Endothelial cell of umbilical vein (primary cell): ENCODE measurements around the gene TRIM2. TPM values are rescaled to one million over a fixed set of nuclear protein-coding genes. Genes with fewer than 3 reads are reported as not detected.

Experiments
- BruUV-seq: library from RNA; stranded (reverse); fragments of 400-500 nt; replicated peaks from 2 replicates; lab custom pipeline; 2021; lab: Mats Ljungman, UMichigan
- CTCF ChIA-PET: fragments of 300-600, 350-600 bp; sonication (Branson Sonifier 250); formaldehyde crosslinking; loops from one replicate; lab custom pipeline; 2021; ENCODE audit warnings: antibody characterized with exemption, inconsistent platforms; lab: Charles Lee
- POLR2A ChIA-PET: fragments of 300-600, 350-600 bp; sonication (Branson Sonifier 250); formaldehyde crosslinking; loops from one replicate; lab custom pipeline; 2021; ENCODE audit warnings: antibody characterized with exemption, inconsistent platforms; lab: Charles Lee
- DNase-seq: peaks from one replicate; pipeline ENCODE4 v3.0.0-alpha.2; 2011; ENCODE audit warnings: low read depth, low spot score
- FAIRE-seq: peaks from 2 replicates; lab custom pipeline; 2011; peaks lifted over from hg19 to GRCh38; lab: Jason Lieb, UNC
- H2AFZ ChIP-seq: 2 replicates; pipeline ENCODE4 v1.6.0; 2012; ENCODE audit warnings: low read depth, low read length, control low read depth, inconsistent platforms
- H3K27ac ChIP-seq: 2 replicates; pipeline ENCODE4 v1.5.1; 2011; ENCODE audit warnings: low read depth, mild to moderate bottlenecking, control low read depth, low read length, moderate library complexity; ENCODE audit not compliant: insufficient read depth
- H3K27me3 ChIP-seq, 2 experiments: 2 replicates each; pipeline versions ENCODE4 v1.6.0 to v1.6.1; 2011; ENCODE audit warnings: low read length in 2 of 2, mixed read lengths in 1 of 2; ENCODE audit not compliant: control insufficient read depth in 2 of 2, insufficient read depth in 2 of 2
- H3K36me3 ChIP-seq, 2 experiments: 2 replicates in 1 of 2; 3 replicates in 1 of 2; pipeline ENCODE4 v1.5.1; 2011; ENCODE audit warnings: low read length in 2 of 2, mild to moderate bottlenecking in 1 of 2, moderate library complexity in 1 of 2; ENCODE audit not compliant: control insufficient read depth in 2 of 2, insufficient read depth in 2 of 2; ENCODE audit errors: extremely low read depth in 1 of 2
- H3K4me1 ChIP-seq: 3 replicates; pipeline ENCODE4 v1.5.1; 2011; ENCODE audit warnings: mild to moderate bottlenecking, low read length; ENCODE audit not compliant: control insufficient read depth, insufficient read depth; ENCODE audit errors: extremely low read depth
- H3K4me2 ChIP-seq: 2 replicates; pipeline ENCODE4 v1.6.1; 2011; ENCODE audit warnings: low read length, control low read depth, mixed read lengths; ENCODE audit not compliant: insufficient read depth
- H3K4me3 ChIP-seq, 3 experiments: fragments of 200-600 bp in 1 of 3; sonication (generic), shearing (Covaris generic) in 1 of 3; replicated peaks in 1 of 3; 2 replicates each; pipeline ENCODE4 v1.5.1; 2011 to 2016; ENCODE audit warnings: control low read depth in 3 of 3, low read length in 3 of 3, mild to moderate bottlenecking in 2 of 3, inconsistent platforms in 1 of 3, low read depth in 1 of 3, moderate library complexity in 1 of 3; ENCODE audit not compliant: insufficient read depth in 1 of 3
- H3K79me2 ChIP-seq: 2 replicates; pipeline ENCODE4 v1.6.0; 2012; ENCODE audit warnings: low read length, inconsistent platforms; ENCODE audit not compliant: control insufficient read depth, insufficient read depth
- H3K9ac ChIP-seq: replicated peaks from 2 replicates; pipeline ENCODE3; 2011; ENCODE audit warnings: low read length, control low read depth; ENCODE audit not compliant: insufficient read depth; ENCODE audit errors: extremely low read depth
- H3K9me1 ChIP-seq: replicated peaks from 3 replicates; pipeline ENCODE4 v1.6.0; 2011; ENCODE audit warnings: mild to moderate bottlenecking, low read length; ENCODE audit not compliant: control insufficient read depth, insufficient read depth; ENCODE audit errors: extremely low read depth
- H3K9me3 ChIP-seq: replicated peaks from 2 replicates; pipeline ENCODE4 v1.5.1; 2012; ENCODE audit warnings: low read length, inconsistent platforms; ENCODE audit not compliant: control insufficient read depth, insufficient read depth
- H4K20me1 ChIP-seq: replicated peaks from 2 replicates; pipeline ENCODE3; 2011; ENCODE audit warnings: mild to moderate bottlenecking, low read length; ENCODE audit not compliant: control insufficient read depth, insufficient read depth; ENCODE audit errors: extremely low read depth
- CTCF ChIP-seq, 2 donors: IDR thresholded peaks; 1 replicate in 1 of 2; 2 replicates in 1 of 2; pipeline ENCODE4 v1.5.1; 2011; ENCODE audit warnings: low read length in 2 of 2, mild to moderate bottlenecking in 2 of 2, moderate library complexity in 2 of 2, control low read depth in 1 of 2, inconsistent platforms in 1 of 2, low read depth in 1 of 2; ENCODE audit not compliant: insufficient read depth in 1 of 2; ENCODE audit errors: extremely low read depth in 1 of 2
- EZH2 ChIP-seq: IDR thresholded peaks from 2 replicates; pipeline ENCODE4 v1.6.1; 2012; ENCODE audit warnings: borderline replicate concordance, low read depth, mild to moderate bottlenecking, moderate library complexity, low read length, inconsistent platforms; ENCODE audit not compliant: severe bottlenecking
- FOS ChIP-seq: IDR thresholded peaks from 2 replicates; pipeline ENCODE4 v1.6.1; 2011; ENCODE audit warnings: mild to moderate bottlenecking, low read length, moderate library complexity, borderline replicate concordance; ENCODE audit not compliant: insufficient read depth
- GATA2 ChIP-seq: IDR thresholded peaks from 2 replicates; pipeline ENCODE4 v1.7.0; 2011; ENCODE audit warnings: low read depth, mild to moderate bottlenecking, moderate library complexity, mixed read lengths, low read length; ENCODE audit not compliant: insufficient read length, insufficient read depth
- JUN ChIP-seq: IDR thresholded peaks from 2 replicates; pipeline ENCODE4 v1.6.1; 2011; ENCODE audit warnings: borderline replicate concordance, low read depth; ENCODE audit not compliant: insufficient read length, insufficient read depth
- MAX ChIP-seq: IDR thresholded peaks from 2 replicates; pipeline ENCODE4 v1.6.1; 2011; ENCODE audit not compliant: insufficient read depth, insufficient read length
- MYC ChIP-seq: IDR thresholded peaks from one replicate; pipeline ENCODE4 v1.6.1; 2011; ENCODE audit warnings: mild to moderate bottlenecking, low read depth, low read length
- POLR2A ChIP-seq: IDR thresholded peaks from 2 replicates; pipeline ENCODE4 v1.6.1; 2012; ENCODE audit warnings: low read depth, mild to moderate bottlenecking, control low read depth, low read length
- POLR2AphosphoS5 ChIP-seq: IDR thresholded peaks from 2 replicates; pipeline ENCODE4 v1.6.1; 2012; ENCODE audit warnings: low read depth, mild to moderate bottlenecking, control low read depth, low read length, moderate library complexity; ENCODE audit not compliant: insufficient read depth
- dilution Hi-C: fragments of 300-500 bp; cut with MboI; formaldehyde crosslinking; loops from one replicate; pipeline ENCODE4 v1.15.0; 2019; ENCODE audit warnings: low sequenced_read_pairs; ENCODE audit not compliant: extremely low pct_ligation_motif_present
- intact Hi-C: fragments of 100-400 bp; cut with micrococcal nuclease; formaldehyde crosslinking; loops from one replicate; pipeline ENCODE4 v1.10.0; 2022
- polyA plus RNA-seq, 4 experiments: library from polyadenylated mRNA; depleted of rRNA in 3 of 4; stranded (reverse) in 3 of 4; unstranded in 1 of 4; fragments of >200 nt; gene quantifications; 2 replicates each; pipeline versions ENCODE4 v1.2.1 to v1.2.3, GENCODE V29; 2011 to 2012; ENCODE audit warnings: missing spikeins in 1 of 4
- total RNA-seq: library from RNA; stranded (reverse); gene quantifications from 2 replicates; pipeline ENCODE4 v1.2.3, GENCODE V29; 2021

Gene TRIM2
- total and polyA plus RNA-seq, 2 donors (not counting 3 experiments of a cell fraction or from before 2014, with no cell fraction given), result 6.8 to 19.7 TPM

- no peak overlapping the region for H3K9ac ChIP-seq
- DNase-seq, result no peak
- CTCF ChIA-PET, result interaction anchor here (0.7 to 0.8 kb wide), 2 partner anchors 24 to 465 kb away, joined by 3 to 4 read pairs; no protein-coding TSS in a partner anchor
- POLR2A ChIA-PET, result no interaction called here
- no peak overlapping the region for H3K4me3 ChIP-seq
- intact Hi-C loops, result no loop called here
- H3K79me2 ChIP-seq, result no peaks in the 10 kb centered on the region
- no peaks in the 10 kb centered on the region for H4K20me1 ChIP-seq
- FAIRE-seq, result no peak
- H3K9me3 ChIP-seq, result no peaks in the 10 kb centered on the region
- peaks cover 13% of the 10 kb centered on the region for H3K4me1 ChIP-seq
- no peaks in the 10 kb centered on the region for H3K36me3 ChIP-seq
- no peak for TF ChIP-seq JUN
- TF ChIP-seq MAX, result no peak
- TF ChIP-seq MYC, result no peak
- no peak for TF ChIP-seq GATA2
- TF ChIP-seq POLR2A, result no peak
- TF ChIP-seq CTCF (IDR thresholded peaks at IDR 0.05; ENCODE audit: extremely low read depth in 1 of 2, insufficient read depth in 1 of 2, low read depth in 1 of 2, low read length in 2 of 2), result no peak
- TF ChIP-seq EZH2, result no peak
- no peak for TF ChIP-seq FOS
- no peak for TF ChIP-seq POLR2AphosphoS5
- no peak overlapping the region for H2AFZ ChIP-seq
- no peaks in the 10 kb centered on the region for H3K9me1 ChIP-seq
- no peak overlapping the region for H3K4me2 ChIP-seq
- H3K27ac ChIP-seq, result no peak overlapping the region
- BruUV-seq, result no TSS peak
- dilution Hi-C loops, result no loop called here
- no peaks in the 10 kb centered on the region for H3K27me3 ChIP-seq
Observed at GRCh38 chr4:153247116-153247490, 42.9 kb downstream of the TRIM2 start.
